GM18909 (cell line): Measurements from ENCODE around the gene PARM1.
"Not testable (repeated sequence)": the region's sequence is repeated elsewhere in the genome, so short reads cannot be mapped to it uniquely, and the experiment has no call there.

ENCODE experiments used
- ATAC-seq: cut with Tn5 transposase; IDR thresholded peaks from one replicate; pipeline ENCODE4 v1.9.1; 2021; ENCODE audit warnings: mild to moderate bottlenecking; ENCODE audit not compliant: unreplicated experiment, poor library complexity

Gene PARM1

DNA sequence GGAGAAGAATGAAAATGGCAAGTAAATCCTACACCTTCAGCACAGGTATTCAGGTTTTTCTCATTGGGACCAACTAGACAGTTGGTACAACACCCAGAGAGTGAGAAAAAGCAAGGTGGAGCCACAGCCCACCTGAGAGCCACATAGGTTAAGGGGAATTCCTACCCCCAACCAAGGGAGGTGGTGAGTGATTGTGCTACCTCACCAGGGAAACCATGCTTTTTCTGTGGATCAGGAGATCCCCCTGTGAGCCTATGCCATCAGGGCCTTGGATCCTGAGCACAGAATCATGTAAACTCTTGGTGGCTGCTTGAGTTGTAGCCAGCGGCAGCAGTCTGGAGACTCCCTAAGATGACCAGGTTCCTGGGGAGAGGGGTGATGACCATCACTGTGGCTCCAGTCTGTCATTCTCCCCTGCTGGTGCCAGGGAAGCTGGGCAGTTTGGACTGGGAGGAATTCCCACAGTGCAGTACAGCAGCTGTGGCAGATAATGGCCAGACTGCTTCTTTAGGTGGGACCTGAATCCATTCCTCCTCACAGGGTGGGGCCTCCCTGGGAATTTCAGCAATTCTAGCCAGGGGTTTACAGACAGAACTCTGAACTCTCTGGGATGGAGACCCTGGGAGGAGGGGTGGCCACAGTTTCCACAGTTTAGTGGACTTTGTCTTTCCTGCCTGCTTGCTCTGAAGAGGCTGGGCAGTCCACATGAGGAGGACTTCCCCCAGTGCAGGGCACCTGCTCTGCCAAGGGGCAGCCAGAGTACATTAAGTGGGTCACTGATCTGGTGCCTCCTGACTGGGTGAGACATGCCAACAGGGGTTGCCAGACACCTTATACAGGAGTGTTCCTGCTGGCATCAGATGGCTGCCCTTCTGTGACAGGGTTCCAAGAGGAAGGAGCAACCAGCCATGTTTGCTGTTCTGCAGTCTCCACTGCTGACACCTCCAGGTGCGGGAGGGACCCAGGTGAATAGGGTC, 43.2 kb downstream of the PARM1 start:
- no peak for ATAC-seq

- ATAC-seq = no peak
Measured at GRCh38 chr4:74982546-74983252, 49.8 kb downstream of the PARM1 start.

DNA sequence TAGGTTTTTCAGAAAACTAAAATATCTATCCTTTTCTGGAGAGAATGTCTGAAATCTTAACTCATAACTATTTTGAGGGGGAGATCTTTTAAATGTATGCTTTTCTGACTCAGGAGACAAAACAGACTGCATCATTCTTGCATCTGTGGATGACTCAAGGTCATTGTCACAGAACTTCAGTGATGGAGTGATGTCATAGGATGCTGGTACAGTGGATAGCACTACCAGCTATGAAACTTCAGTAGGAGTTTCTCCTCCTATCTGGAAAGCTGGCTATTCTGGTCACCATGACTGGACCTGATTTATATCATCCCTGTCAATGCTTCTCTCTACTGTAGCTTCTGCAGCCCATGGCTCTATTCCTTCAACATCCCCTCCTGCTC, 50.3 kb downstream of the PARM1 start:
- no peak for ATAC-seq

DNA sequence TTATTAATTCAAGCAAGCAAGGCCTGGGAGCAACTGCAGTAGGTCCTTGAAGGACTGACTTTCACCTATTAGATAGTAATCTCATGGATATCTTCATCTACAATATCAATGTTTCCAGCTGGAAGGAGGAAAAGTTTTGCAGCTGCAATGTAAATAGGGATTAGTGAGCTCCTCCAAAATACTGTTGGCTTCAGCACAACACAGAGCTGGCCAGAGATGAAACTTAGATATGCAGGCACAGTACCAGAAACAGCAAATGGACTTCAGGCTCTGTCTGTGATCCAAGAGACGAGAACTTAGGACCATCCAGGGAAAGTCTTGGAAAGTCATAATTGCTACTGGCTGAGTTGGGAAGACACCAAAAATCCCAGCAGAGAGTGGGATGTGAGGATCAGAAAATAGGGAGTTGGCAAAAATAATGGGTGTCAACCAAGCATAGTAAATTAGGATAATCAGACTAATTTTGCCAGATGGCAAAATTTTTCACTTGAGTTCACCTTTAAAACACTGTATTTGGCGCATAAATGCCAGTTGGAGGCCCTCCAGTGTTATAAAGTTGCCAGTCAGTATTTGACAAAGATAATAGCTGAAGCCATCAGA, 57.5 kb downstream of the PARM1 start:
- no peak for ATAC-seq

DNA sequence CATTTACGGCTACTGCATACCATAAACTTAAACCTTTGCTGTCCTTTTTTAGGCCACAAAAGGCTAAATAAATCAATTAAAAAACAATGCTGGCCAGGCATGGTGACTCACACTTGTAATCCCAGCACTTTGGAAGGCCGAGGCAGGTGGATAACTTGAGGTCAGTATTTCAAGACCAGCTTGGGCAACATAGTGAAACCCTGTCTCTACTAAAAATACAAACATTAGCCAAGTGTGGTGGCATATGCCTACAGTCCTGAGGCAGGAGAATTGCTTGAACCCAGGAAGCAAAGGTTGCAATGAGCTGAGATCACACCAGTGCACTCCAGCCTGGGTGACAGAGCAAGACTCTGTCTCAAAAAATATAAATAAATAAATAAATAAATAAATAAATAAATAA, 61.5 kb downstream of the PARM1 start:
- ATAC-seq = not testable (repeated sequence)

DNA sequence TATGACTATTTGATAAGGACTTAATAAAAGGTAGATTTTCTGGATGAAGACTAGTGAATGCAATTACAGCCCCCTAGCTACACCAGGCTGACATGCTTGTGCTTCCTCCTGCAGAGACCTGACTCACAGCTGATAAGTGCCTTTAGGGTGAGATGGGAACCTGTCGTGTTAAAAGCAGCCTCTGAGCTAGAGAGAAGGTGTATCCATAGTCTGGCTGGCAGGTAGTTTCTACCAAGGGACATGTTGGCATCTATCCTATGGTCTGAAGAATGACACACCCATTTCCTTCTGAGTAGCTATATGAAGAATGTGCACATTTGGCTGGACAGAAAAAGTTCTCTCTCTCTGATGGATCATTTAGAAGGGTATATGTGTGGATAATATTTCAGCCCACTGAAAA, 64.1 kb downstream of the PARM1 start:
- no peak for ATAC-seq

- no peak for ATAC-seq
Measured at GRCh38 chr4:74997948-74998729, 65.2 kb downstream of the PARM1 start.

GRCh38 chr4:74999714-75000309, 66.9 kb downstream of the PARM1 start:
- no peak for ATAC-seq

GRCh38 chr4:75001871-75002270, 69.0 kb downstream of the PARM1 start:
- no peak for ATAC-seq

DNA sequence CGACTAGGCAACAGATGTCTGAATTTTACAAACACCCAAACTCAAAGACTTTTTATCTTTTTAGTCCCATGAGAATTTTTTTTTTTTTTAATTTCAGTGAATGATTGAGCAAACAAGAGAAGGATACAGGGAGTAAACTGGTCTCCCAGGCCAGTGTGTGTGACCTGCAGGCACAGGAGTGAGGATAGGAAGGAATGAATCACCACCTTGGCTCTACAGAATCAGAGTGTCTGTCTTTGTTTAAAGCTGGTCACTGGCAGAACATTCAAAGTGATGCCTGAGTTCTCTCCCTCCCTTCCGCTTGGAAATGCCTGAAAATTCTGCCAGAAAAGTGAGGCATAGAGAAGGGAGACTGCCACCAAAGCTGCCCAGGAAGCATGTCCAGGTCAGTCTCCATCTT, 69.5 kb downstream of the PARM1 start:
- ATAC-seq = no peak

GRCh38 chr4:75003979-75004378, 71.1 kb downstream of the PARM1 start:
- ATAC-seq = no peak

- ATAC-seq = peak; percentile 94
Measured at GRCh38 chr4:75004755-75005668, 72.1 kb downstream of the PARM1 start.

DNA sequence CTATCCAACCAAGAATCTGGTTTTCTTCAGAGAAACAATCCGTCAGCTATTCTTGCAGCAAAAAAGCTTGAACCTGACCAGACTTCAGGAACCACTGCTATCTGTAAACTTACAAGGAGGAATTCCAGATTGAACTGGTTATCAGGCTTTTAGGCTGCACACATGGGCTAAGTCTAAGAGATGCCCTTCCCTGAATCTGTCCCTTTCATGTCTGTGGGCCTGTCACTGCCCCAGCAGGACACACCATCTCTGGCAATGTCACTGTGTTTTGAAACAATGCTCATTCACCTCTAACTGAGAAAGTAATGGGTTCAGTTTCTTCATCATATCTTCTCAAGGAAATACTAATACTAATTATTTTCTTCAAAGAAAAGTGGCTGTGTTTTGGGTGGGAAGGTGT, 72.8 kb downstream of the PARM1 start:
- no peak for ATAC-seq

DNA sequence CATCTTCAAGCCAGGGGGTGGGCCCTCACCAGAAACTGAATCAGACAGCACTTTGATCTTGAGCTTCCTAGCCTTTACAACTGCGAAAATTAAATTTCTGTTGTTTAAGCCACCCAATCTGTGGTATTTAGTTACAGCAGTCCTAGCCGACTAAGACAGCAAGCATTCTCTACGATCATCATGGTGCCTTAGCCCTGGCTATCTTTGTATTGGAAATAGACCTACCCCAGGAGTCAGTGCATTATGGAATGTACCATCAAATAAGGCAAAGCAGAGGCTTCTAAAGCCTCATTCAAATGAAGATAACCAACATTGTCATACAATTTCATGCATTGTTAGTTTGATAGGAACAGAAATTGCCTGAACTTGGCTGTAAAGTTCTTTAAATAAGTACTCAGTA, 75.0 kb downstream of the PARM1 start:
- ATAC-seq = no peak

GRCh38 chr4:75009138-75009537, 76.2 kb downstream of the PARM1 start:
- no peak for ATAC-seq

DNA sequence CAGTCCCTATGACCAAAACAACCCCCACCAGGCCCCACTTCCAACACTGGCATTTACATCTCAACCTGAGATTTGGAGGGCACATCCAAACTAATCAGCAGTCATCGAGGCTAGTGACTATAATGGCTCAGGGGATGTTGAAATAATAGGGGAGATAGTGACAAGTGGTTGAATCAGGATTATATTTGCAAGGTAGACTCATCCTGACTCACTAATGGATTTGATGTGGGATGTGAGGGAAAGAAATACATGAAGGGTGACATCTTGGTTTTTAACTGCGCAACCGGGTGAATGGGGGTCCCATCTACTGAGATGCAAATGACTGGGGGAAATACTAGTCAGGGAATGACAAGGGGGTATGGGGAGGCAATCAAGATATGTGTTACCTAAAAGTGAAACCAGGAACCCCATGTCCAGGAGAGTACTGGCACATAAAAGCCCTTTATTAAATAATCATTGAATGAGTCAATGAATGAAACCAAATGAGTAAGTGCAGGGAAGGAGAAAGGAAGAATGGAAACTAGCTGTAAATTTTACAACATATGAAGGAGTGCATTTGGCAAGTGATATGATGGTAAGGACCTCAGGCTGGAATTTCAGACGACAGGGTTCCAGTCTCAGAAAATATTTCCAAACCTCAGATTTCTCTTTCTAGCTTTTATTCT, 78.3 kb downstream of the PARM1 start:
- ATAC-seq = no peak

- ATAC-seq = no peak
Measured at GRCh38 chr4:75015627-75016026, 82.7 kb downstream of the PARM1 start.

- ATAC-seq = no peak
Measured at GRCh38 chr4:75016472-75016871, 83.6 kb downstream of the PARM1 start.
